ENCODE measurements around the gene KICS2. TPM values are rescaled to one million over a fixed set of nuclear protein-coding genes. Genes with fewer than 3 reads are reported as not detected.
A peak's percentile ranks its signal among the peaks of the same experiment; 100 is the strongest.

KICS2 gene
- total RNA-seq, 1 donor from 2014 or later = 5.2 TPM

DNA sequence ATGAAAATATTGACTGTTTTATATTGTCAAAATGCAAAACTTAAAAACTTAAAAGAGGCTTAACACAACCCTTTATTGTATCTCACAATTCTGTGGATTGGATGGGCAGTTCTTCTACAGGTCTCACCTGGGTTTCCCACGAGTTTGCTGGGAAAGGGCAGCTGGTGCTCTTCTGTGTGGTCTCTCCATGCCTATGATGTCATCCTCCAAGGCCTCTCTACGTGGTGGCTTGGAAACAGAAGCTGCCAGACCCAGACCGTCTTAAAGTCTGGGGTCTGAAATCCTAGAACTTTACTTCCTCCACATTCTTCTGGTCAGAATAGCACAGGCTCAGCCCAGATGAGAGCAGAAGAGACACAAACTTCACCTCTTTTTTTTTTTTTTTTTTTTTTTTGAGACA, 36.5 kb upstream of the KICS2 start:
- TF ChIP-seq, protein P1, sequence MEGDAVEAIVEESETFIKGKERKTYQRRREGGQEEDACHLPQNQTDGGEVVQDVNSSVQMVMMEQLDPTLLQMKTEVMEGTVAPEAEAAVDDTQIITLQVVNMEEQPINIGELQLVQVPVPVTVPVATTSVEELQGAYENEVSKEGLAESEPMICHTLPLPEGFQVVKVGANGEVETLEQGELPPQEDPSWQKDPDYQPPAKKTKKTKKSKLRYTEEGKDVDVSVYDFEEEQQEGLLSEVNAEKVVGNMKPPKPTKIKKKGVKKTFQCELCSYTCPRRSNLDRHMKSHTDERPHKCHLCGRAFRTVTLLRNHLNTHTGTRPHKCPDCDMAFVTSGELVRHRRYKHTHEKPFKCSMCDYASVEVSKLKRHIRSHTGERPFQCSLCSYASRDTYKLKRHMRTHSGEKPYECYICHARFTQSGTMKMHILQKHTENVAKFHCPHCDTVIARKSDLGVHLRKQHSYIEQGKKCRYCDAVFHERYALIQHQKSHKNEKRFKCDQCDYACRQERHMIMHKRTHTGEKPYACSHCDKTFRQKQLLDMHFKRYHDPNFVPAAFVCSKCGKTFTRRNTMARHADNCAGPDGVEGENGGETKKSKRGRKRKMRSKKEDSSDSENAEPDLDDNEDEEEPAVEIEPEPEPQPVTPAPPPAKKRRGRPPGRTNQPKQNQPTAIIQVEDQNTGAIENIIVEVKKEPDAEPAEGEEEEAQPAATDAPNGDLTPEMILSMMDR (IDR thresholded peaks at IDR 0.05; ENCODE audit: insufficient read depth, low read length, poor library complexity, severe bottlenecking) = no peak
- Histone ChIP-seq H3K36me3 (ENCODE audit: control insufficient read depth, insufficient read depth, low read length) (no peaks in the 10 kb centered on the region), H3K27me3 (ENCODE audit: control insufficient read depth, insufficient read depth, low read length) (no peaks in the 10 kb centered on the region), H3K4me3 (ENCODE audit: low read depth, low read length) (no peak overlapping the region)
- DNase-seq (ENCODE audit: low read depth) = no peak

DNA sequence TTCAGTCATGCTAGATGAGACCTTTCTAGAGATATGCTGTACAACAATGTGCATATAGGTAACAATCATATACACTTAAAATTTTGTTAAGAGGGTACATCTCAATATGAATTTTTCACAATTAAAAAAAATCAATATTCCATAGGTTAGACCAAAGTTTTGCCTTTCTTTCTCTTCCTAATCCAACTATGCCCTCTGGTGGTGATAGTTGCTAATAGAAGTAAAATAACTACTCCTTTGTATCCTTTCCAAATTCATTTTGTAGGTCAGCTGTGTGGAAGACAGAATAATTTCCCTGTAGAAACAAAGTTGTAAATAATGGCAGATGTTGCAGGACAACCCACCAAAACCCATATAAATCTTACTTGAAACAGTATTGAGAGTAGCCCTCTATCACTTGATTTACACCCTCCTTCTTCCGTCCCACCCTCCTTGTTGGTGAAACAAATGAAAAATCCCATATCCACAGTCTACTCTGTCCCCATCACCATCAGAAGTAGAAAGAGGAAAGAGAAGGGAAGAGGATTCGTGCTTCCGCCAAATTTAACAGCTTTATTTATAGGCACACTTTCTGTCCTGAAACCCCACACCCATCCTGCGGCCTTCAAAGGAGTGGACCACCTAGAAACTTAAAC, 34.2 kb upstream of the KICS2 start:
- Histone ChIP-seq H3K4me3 (ENCODE audit: low read depth, low read length) (no peak overlapping the region), H3K36me3 (ENCODE audit: control insufficient read depth, insufficient read depth, low read length) (no peaks in the 10 kb centered on the region), H3K27me3 (ENCODE audit: control insufficient read depth, insufficient read depth, low read length) (no peaks in the 10 kb centered on the region)
- TF ChIP-seq, protein P1 (IDR thresholded peaks at IDR 0.05; ENCODE audit: insufficient read depth, low read length, poor library complexity, severe bottlenecking) = peak; percentile 50
- DNase-seq (ENCODE audit: low read depth) = no peak

GRCh38 chr12:64255249-64255648, 33.2 kb upstream of the KICS2 start:
- DNase-seq (ENCODE audit: low read depth) = no peak
- H3K4me3 ChIP-seq (ENCODE audit: low read depth, low read length) = no peak overlapping the region
- TF ChIP-seq, protein P1 (IDR thresholded peaks at IDR 0.05; ENCODE audit: insufficient read depth, low read length, poor library complexity, severe bottlenecking) = no peak
- H3K27me3 ChIP-seq (ENCODE audit: control insufficient read depth, insufficient read depth, low read length) = no peaks in the 10 kb centered on the region
- no peaks in the 10 kb centered on the region for H3K36me3 ChIP-seq (ENCODE audit: control insufficient read depth, insufficient read depth, low read length)

GRCh38 chr12:64253356-64253755, 31.3 kb upstream of the KICS2 start:
- H3K4me3 ChIP-seq (ENCODE audit: low read depth, low read length) = no peak overlapping the region
- no peaks in the 10 kb centered on the region for H3K36me3 ChIP-seq (ENCODE audit: control insufficient read depth, insufficient read depth, low read length)
- DNase-seq (ENCODE audit: low read depth) = no peak
- H3K27me3 ChIP-seq (ENCODE audit: control insufficient read depth, insufficient read depth, low read length) = no peaks in the 10 kb centered on the region
- TF ChIP-seq, protein P1 (IDR thresholded peaks at IDR 0.05; ENCODE audit: insufficient read depth, low read length, poor library complexity, severe bottlenecking) = no peak

DNA sequence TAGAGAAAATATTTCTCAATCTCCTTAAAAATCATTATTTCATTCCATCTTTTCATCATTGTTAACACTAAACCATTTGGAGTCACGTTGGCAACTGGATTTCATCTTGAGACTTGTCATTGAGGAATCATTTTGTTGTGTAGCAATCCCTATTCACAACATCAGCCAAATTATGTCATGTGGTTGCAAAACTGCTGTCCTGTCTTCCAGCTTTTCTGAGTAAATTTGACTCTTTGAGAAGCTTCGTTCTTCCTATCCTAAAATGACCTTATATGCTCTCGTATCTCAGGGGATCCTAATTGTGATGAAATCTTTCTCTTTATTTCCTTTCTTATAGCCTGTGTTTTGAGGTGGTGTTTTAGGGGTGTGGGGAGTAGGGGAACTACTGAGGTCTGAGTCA, 30.6 kb upstream of the KICS2 start:
- no peaks in the 10 kb centered on the region for H3K27me3 ChIP-seq (ENCODE audit: control insufficient read depth, insufficient read depth, low read length)
- H3K4me3 ChIP-seq (ENCODE audit: low read depth, low read length) = no peak overlapping the region
- TF ChIP-seq, protein P1 (IDR thresholded peaks at IDR 0.05; ENCODE audit: insufficient read depth, low read length, poor library complexity, severe bottlenecking) = no peak
- no peaks in the 10 kb centered on the region for H3K36me3 ChIP-seq (ENCODE audit: control insufficient read depth, insufficient read depth, low read length)
- DNase-seq (ENCODE audit: low read depth) = no peak

DNA sequence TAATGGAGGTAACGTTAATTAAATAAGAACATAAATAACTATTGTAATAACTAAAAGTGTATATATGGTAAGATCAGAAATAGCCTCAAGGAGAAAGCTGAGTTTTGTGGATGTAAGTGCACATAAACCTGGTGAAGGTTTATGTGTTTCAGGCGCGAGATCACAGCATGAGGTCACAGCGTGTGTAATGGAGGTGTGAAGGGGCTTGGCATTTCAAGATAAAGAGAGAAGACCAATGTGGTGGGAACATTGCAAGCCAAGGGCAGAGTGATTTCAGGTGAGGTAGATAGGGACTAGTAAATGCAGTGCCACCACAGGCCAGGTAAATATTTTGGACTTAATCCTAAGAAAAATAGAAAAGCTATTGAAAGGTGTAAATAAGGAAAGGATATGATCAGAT, 21.7 kb upstream of the KICS2 start:
- DNase-seq (ENCODE audit: low read depth) = no peak
- Histone ChIP-seq H3K36me3 (ENCODE audit: control insufficient read depth, insufficient read depth, low read length) (no peaks in the 10 kb centered on the region), H3K4me3 (ENCODE audit: low read depth, low read length) (no peak overlapping the region), H3K27me3 (ENCODE audit: control insufficient read depth, insufficient read depth, low read length) (no peaks in the 10 kb centered on the region)
- TF ChIP-seq, protein P1 (IDR thresholded peaks at IDR 0.05; ENCODE audit: insufficient read depth, low read length, poor library complexity, severe bottlenecking) = no peak

Data from kidney epithelial cell (primary cell).